RWPE2 (cell line): Measurements from ENCODE around the gene ZMYM3.

Experiments used
- ATAC-seq: fragments of 200-7000 bp; cut with Tn5 transposase; 3 replicates; pipeline ENCODE4 v1.9.1; 2021; ENCODE audit warnings: low read depth
- DNase-seq: peaks from one replicate; pipeline ENCODE4 v3.0.0-alpha.2; 2020; ENCODE audit warnings: low spot score
- H3K27ac ChIP-seq: fragments of 450-650 bp; 2 replicates; pipeline ENCODE4 v1.5.1; 2017; ENCODE audit warnings: mild to moderate bottlenecking; ENCODE audit not compliant: poor library complexity, severe bottlenecking
- H3K27me3 ChIP-seq: fragments of 250-450 bp; sonication (Bioruptor Pico); 2 replicates; pipeline ENCODE4 v1.5.1; 2021; ENCODE audit warnings: mild to moderate bottlenecking, moderate library complexity; ENCODE audit not compliant: insufficient read depth, poor library complexity, severe bottlenecking
- H3K36me3 ChIP-seq: fragments of 250-450 bp; sonication (Bioruptor Pico); 2 replicates; pipeline ENCODE4 v1.5.1; 2020; ENCODE audit warnings: low read depth, mild to moderate bottlenecking, moderate library complexity
- H3K4me1 ChIP-seq: fragments of 250-450 bp; sonication (Bioruptor Pico); 2 replicates; pipeline ENCODE4 v1.5.1; 2021; ENCODE audit warnings: mild to moderate bottlenecking, moderate library complexity; ENCODE audit not compliant: insufficient read depth, poor library complexity, severe bottlenecking
- H3K4me3 ChIP-seq: fragments of 250-450 bp; sonication (Bioruptor Pico); 2 replicates; pipeline ENCODE4 v1.5.1; 2021; ENCODE audit warnings: mild to moderate bottlenecking, moderate library complexity; ENCODE audit not compliant: severe bottlenecking
- H3K9me3 ChIP-seq: fragments of 250-450 bp; sonication (Bioruptor Pico); 2 replicates; pipeline ENCODE4 v1.5.1; 2021; ENCODE audit warnings: mild to moderate bottlenecking, moderate library complexity; ENCODE audit not compliant: severe bottlenecking
- CTCF ChIP-seq: fragments of 450-650 bp; IDR thresholded peaks from one replicate; pipeline ENCODE4 v1.5.1; 2017; ENCODE audit warnings: mild to moderate bottlenecking, moderate library complexity; ENCODE audit not compliant: poor library complexity, severe bottlenecking

ZMYM3 gene

GRCh38 chrX:71256856-71257255 is 2.9 kb upstream of the ZMYM3 start:
- Histone ChIP-seq H3K27me3 (no peaks in the 10 kb centered on the region), H3K4me1 (no peaks in the 10 kb centered on the region), H3K27ac (no peak overlapping the region), H3K4me3 (no peak overlapping the region), H3K9me3 (no peaks in the 10 kb centered on the region), H3K36me3 (no peaks in the 10 kb centered on the region)
- DNase-seq (no peak), ATAC-seq (no peak)
- no peak for TF ChIP-seq CTCF

GRCh38 chrX:71256051-71256450 is 2.1 kb upstream of the ZMYM3 start:
- no peak for TF ChIP-seq CTCF
- no peak overlapping the region for H3K27ac ChIP-seq
- no peaks in the 10 kb centered on the region for H3K27me3 ChIP-seq
- ATAC-seq = no peak
- no peak overlapping the region for H3K4me3 ChIP-seq
- no peak for DNase-seq
- no peaks in the 10 kb centered on the region for H3K4me1 ChIP-seq
- H3K9me3 ChIP-seq = no peaks in the 10 kb centered on the region
- H3K36me3 ChIP-seq = no peaks in the 10 kb centered on the region

- no peak for DNase-seq
These were observed 468 bp downstream of the ZMYM3 start for GRCh38 chrX:71253253-71254091.

DNA sequence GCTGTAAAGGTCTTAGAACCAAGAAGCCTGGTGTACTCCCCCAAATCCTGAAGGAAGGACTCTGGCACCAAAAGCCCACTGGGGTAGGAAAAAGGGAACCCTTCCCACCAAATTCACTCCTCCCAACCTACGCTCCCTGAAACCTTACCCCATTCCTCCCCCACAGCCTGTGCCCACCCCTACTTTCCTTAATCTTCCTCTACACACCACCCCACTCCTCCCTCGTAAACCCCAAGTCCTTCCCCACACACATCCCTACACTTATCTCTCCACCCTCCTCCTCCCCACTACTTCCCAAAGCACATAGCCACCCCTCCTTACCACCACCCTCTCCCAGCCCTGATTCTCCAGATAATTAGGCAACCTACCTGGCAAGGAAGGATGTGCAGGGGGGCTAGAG is 1.7 kb downstream of the ZMYM3 start:
- H3K9me3 ChIP-seq = no peaks in the 10 kb centered on the region
- ATAC-seq (no peak), DNase-seq (no peak)
- H3K4me1 ChIP-seq = no peaks in the 10 kb centered on the region
- no peak overlapping the region for H3K27ac ChIP-seq
- no peaks in the 10 kb centered on the region for H3K27me3 ChIP-seq
- TF ChIP-seq CTCF = no peak
- no peak overlapping the region for H3K4me3 ChIP-seq
- no peaks in the 10 kb centered on the region; the same call in 1 of the 2 replicates for H3K36me3 ChIP-seq

More at GRCh38 chrX:71253253-71254091, 468 bp downstream of the ZMYM3 start:
- Histone ChIP-seq H3K27ac (peak overlapping the region; percentile 31), H3K4me1 (no peaks in the 10 kb centered on the region), H3K36me3 (no peaks in the 10 kb centered on the region; the same call in 1 of the 2 replicates), H3K27me3 (no peaks in the 10 kb centered on the region), H3K9me3 (no peaks in the 10 kb centered on the region), H3K4me3 (peak overlapping the region; percentile 67)
- 0 out of 3 replicates have a peak, but pooled peaks have one; percentile 4 for ATAC-seq
- TF ChIP-seq CTCF = peak; percentile 34

- ATAC-seq (no peak), DNase-seq (no peak)
- H3K27ac ChIP-seq = no peak overlapping the region
- no peaks in the 10 kb centered on the region for H3K9me3 ChIP-seq
- H3K4me1 ChIP-seq = no peaks in the 10 kb centered on the region
- no peaks in the 10 kb centered on the region for H3K27me3 ChIP-seq
- no peak overlapping the region for H3K4me3 ChIP-seq
- no peak for TF ChIP-seq CTCF
- H3K36me3 ChIP-seq = no peaks in the 10 kb centered on the region; the same call in 1 of the 2 replicates
These were observed 2.4 kb downstream of the ZMYM3 start for GRCh38 chrX:71251466-71251973.
